ENCODE results near the gene IER3IP1.
"Not testable (repeated sequence)": the region's sequence is repeated elsewhere in the genome, so short reads cannot be mapped to it uniquely, and the experiment has no call there.

DNA sequence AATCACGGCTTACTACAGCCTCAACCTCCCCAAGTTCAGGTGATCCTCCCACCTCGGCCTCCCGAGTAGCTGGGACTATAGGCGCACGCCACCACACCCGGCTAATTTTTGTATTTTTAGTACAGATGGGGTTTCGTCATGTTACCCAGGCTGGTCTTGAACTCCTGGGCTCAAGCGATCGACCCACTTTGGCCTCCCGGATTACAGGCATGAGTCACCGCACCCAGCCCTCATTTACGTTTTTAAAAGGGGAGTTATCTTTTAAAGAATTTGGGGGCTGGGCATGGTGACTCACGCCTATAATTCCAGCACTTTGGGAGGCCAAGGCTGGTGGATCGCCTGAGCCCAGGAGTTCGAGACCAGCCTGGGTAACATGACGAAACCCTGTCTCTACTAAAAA is 17.8 kb downstream of the IER3IP1 start:
- TF ChIP-seq POLR2A (IDR thresholded peaks at IDR 0.05) = not testable (repeated sequence)
- TF ChIP-seq, protein P1, sequence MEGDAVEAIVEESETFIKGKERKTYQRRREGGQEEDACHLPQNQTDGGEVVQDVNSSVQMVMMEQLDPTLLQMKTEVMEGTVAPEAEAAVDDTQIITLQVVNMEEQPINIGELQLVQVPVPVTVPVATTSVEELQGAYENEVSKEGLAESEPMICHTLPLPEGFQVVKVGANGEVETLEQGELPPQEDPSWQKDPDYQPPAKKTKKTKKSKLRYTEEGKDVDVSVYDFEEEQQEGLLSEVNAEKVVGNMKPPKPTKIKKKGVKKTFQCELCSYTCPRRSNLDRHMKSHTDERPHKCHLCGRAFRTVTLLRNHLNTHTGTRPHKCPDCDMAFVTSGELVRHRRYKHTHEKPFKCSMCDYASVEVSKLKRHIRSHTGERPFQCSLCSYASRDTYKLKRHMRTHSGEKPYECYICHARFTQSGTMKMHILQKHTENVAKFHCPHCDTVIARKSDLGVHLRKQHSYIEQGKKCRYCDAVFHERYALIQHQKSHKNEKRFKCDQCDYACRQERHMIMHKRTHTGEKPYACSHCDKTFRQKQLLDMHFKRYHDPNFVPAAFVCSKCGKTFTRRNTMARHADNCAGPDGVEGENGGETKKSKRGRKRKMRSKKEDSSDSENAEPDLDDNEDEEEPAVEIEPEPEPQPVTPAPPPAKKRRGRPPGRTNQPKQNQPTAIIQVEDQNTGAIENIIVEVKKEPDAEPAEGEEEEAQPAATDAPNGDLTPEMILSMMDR (IDR thresholded peaks at IDR 0.05) = not testable (repeated sequence)
